Measurements from ENCODE around the gene TSSC4.

The TSSC4 gene

DNA sequence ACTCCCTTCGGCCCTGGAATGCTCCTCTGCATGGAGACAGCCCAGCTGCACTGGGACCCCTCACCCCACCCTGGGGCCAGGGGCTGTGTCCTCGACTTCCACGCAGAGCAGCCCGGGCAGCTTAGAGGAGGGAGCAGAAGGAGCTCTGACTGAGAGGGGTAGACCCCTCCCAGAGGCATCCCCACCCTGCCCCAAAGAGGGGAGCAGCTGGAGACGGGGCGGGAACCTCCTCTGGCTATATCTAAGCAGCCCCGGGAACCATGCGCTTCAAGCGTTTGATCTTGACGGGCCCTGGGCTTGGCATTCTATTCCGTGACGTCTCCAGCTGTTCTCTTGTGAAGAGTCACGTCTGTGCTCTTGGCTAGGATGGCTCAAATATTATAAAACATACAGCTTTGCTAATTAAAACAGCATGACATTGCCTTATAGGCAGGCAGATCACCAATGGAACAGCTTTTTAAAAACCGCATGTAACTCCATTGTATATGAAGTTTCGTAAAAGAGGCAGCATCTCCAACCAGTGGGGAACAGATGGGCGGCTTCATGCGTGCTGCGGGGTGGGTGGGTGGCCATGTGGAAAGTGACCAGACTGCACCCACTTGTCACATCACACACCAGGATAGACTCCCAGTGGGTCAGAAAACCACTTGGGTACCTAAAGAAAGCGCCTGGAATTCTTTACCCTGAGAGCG is 51.9 kb downstream of the TSSC4 start:
- DNase-seq (ENCODE audit: low read depth, low spot score), result no peak
- no peak overlapping the region for H3K4me3 ChIP-seq (ENCODE audit: low read length)

DNA sequence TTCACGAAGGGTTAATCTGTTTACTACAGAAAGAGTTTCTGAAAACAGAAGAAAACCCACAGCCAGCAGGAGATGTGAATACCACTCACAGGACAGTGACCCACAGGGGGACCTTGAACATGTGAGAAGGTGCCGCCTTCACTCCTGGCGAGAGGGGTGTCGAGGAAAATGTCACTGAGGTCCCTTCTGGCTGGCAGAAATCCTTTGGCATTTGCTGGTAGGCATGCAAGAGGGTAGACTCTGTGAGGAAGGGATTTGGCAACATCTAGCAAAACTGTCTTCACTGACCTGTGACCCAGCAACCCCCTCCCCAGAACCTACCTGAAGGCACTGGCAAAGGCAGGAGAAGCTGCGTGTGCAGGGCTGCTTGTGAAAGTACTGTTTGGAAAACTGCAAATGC is 52.9 kb downstream of the TSSC4 start:
- H3K4me3 ChIP-seq (ENCODE audit: low read length), result no peak overlapping the region
- DNase-seq (ENCODE audit: low read depth, low spot score), result no peak

Measured in Jurkat, Clone E6-1 (cell line).